Thyroid gland (tissue), 4 donors: ENCODE data around the gene CHCHD6.

ENCODE experiments used
- CTCF ChIP-seq, 6 experiments: fragments of 200-600 bp in 3 of 6; fragments of 450-650 bp in 3 of 6; sonication (generic) in 3 of 6; IDR thresholded peaks; one replicate each; pipeline ENCODE4 v1.5.1; 2016 to 2019; ENCODE audit warnings: antibody characterized with exemption in 6 of 6, mild to moderate bottlenecking in 2 of 6, inconsistent platforms in 1 of 6, moderate library complexity in 1 of 6
- POLR2A ChIP-seq, 2 donors: fragments of 450-650 bp; IDR thresholded peaks; one replicate each; pipeline ENCODE4 v1.6.1; 2017; ENCODE audit warnings: antibody characterized with exemption in 2 of 2, mild to moderate bottlenecking in 2 of 2, moderate library complexity in 1 of 2

- TF ChIP-seq CTCF (IDR thresholded peaks at IDR 0.05): no peak
- TF ChIP-seq POLR2A (IDR thresholded peaks at IDR 0.05): no peak
Observed at GRCh38 chr3:126993436-126993835, 289.4 kb downstream of the CHCHD6 start.
